Ovary (tissue), 3 donors: Measurements from ENCODE around the gene B4GALT5.

Experiments
- CTCF ChIP-seq, 3 donors: fragments of 450-650 bp in 2 of 3; fragments of 200-600 bp in 1 of 3; IDR thresholded peaks; one replicate each; pipeline versions ENCODE4 v1.5.1 to v1.8.0; 2016 to 2022; ENCODE audit warnings: antibody characterized with exemption in 3 of 3, mild to moderate bottlenecking in 1 of 3
- EP300 ChIP-seq: sonication (generic); formaldehyde crosslinking; IDR thresholded peaks from one replicate; pipeline ENCODE4 v1.6.1; 2017; ENCODE audit warnings: antibody characterized with exemption
- donor health status: DM: no; HTN: no; CAD: no.

- TF ChIP-seq EP300 (no peak), CTCF (IDR thresholded peaks at IDR 0.05) (no peak)
Measured at GRCh38 chr20:49681850-49682216, 31.8 kb downstream of the B4GALT5 start.
